ENCODE measurements around the gene KCNJ10.

DNA sequence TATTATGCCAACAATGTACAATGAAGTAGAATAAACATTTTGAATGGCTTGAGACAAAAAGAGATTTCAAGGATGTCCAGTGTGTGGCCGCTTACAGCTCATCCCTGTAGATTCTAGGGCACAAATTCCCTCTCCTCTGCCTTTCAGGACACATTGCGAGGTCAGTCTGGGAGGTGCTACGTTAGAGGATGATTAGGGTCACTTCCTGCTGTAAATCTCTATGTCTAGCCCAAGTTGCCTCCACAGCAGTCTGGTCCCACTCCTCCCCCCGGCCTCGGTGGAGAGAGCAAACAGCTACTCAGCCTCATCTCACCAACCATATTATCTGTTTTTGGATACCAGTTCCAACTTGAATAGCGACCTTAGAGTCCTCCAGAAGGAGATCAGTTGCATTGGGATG, 17.0 kb downstream of the KCNJ10 start:
- TF ChIP-seq, protein P1, sequence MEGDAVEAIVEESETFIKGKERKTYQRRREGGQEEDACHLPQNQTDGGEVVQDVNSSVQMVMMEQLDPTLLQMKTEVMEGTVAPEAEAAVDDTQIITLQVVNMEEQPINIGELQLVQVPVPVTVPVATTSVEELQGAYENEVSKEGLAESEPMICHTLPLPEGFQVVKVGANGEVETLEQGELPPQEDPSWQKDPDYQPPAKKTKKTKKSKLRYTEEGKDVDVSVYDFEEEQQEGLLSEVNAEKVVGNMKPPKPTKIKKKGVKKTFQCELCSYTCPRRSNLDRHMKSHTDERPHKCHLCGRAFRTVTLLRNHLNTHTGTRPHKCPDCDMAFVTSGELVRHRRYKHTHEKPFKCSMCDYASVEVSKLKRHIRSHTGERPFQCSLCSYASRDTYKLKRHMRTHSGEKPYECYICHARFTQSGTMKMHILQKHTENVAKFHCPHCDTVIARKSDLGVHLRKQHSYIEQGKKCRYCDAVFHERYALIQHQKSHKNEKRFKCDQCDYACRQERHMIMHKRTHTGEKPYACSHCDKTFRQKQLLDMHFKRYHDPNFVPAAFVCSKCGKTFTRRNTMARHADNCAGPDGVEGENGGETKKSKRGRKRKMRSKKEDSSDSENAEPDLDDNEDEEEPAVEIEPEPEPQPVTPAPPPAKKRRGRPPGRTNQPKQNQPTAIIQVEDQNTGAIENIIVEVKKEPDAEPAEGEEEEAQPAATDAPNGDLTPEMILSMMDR (IDR thresholded peaks at IDR 0.05), result no peak
- TF ChIP-seq EP300 (IDR thresholded peaks at IDR 0.05) (no peak), POLR2A (IDR thresholded peaks at IDR 0.05) (no peak)
